ENCODE data around the gene KICS2.
"Not testable (repeated sequence)": the region's sequence is repeated elsewhere in the genome, so short reads cannot be mapped to it uniquely, and the experiment has no call there.

KICS2 gene

GRCh38 chr12:64207453-64207852 is 14.6 kb downstream of the KICS2 start:
- Histone ChIP-seq H3K36me3 (ENCODE audit: insufficient read depth, low read length) (peaks cover 7% of the 10 kb centered on the region; the same call in 1 of the 2 replicates), H3K4me3 (no peak overlapping the region), H3K27ac (no peak overlapping the region), H3K9ac (ENCODE audit: insufficient read length) (no peak overlapping the region), H3K9me3 (ENCODE audit: low read depth, low read length) (no peaks in the 10 kb centered on the region)
- DNase-seq (ENCODE audit: low read depth, low spot score) = no peak
- TF ChIP-seq EZH2 (IDR thresholded peaks at IDR 0.05) = no peak
- no peak for TF ChIP-seq POLR2AphosphoS5 (IDR thresholded peaks at IDR 0.05; ENCODE audit: borderline replicate concordance, low read depth, low read length)
- TF ChIP-seq FOXP2 (optimal IDR thresholded peaks at IDR 0.05; ENCODE audit: control extremely low read depth, extremely low read length, insufficient read depth) = no peak

- H3K9me3 ChIP-seq (ENCODE audit: low read depth, low read length) = no peaks in the 10 kb centered on the region
- no peaks in the 10 kb centered on the region for H3K36me3 ChIP-seq (ENCODE audit: insufficient read depth, low read length)
- no peak overlapping the region for H3K4me3 ChIP-seq
- no peak for DNase-seq (ENCODE audit: low read depth, low spot score)
- TF ChIP-seq FOXP2 (optimal IDR thresholded peaks at IDR 0.05; ENCODE audit: control extremely low read depth, extremely low read length, insufficient read depth) (no peak), POLR2AphosphoS5 (IDR thresholded peaks at IDR 0.05; ENCODE audit: borderline replicate concordance, low read depth, low read length) (no peak), EZH2 (IDR thresholded peaks at IDR 0.05) (no peak)
- no peak overlapping the region for H3K27ac ChIP-seq
- H3K9ac ChIP-seq (ENCODE audit: insufficient read length) = no peak overlapping the region
Measured at GRCh38 chr12:64205542-64205941, 16.6 kb downstream of the KICS2 start.

GRCh38 chr12:64203775-64204174 is 18.3 kb downstream of the KICS2 start:
- no peak for DNase-seq (ENCODE audit: low read depth, low spot score)
- no peaks in the 10 kb centered on the region for H3K36me3 ChIP-seq (ENCODE audit: insufficient read depth, low read length)
- no peak overlapping the region for H3K4me3 ChIP-seq
- no peak for TF ChIP-seq POLR2AphosphoS5 (IDR thresholded peaks at IDR 0.05; ENCODE audit: borderline replicate concordance, low read depth, low read length)
- TF ChIP-seq FOXP2 (optimal IDR thresholded peaks at IDR 0.05; ENCODE audit: control extremely low read depth, extremely low read length, insufficient read depth) = no peak
- no peak for TF ChIP-seq EZH2 (IDR thresholded peaks at IDR 0.05)
- H3K9me3 ChIP-seq (ENCODE audit: low read depth, low read length) = no peaks in the 10 kb centered on the region
- H3K9ac ChIP-seq (ENCODE audit: insufficient read length) = no peak overlapping the region
- no peak overlapping the region for H3K27ac ChIP-seq

GRCh38 chr12:64203036-64203435 is 19.1 kb downstream of the KICS2 start:
- no peak overlapping the region for H3K27ac ChIP-seq
- H3K36me3 ChIP-seq (ENCODE audit: insufficient read depth, low read length) = no peaks in the 10 kb centered on the region
- H3K4me3 ChIP-seq = no peak overlapping the region
- TF ChIP-seq POLR2AphosphoS5 (IDR thresholded peaks at IDR 0.05; ENCODE audit: borderline replicate concordance, low read depth, low read length) (no peak), FOXP2 (optimal IDR thresholded peaks at IDR 0.05; ENCODE audit: control extremely low read depth, extremely low read length, insufficient read depth) (no peak), EZH2 (IDR thresholded peaks at IDR 0.05) (no peak)
- DNase-seq (ENCODE audit: low read depth, low spot score) = no peak
- no peaks in the 10 kb centered on the region for H3K9me3 ChIP-seq (ENCODE audit: low read depth, low read length)
- no peak overlapping the region for H3K9ac ChIP-seq (ENCODE audit: insufficient read length)

- H3K4me3 ChIP-seq; DNase-seq (ENCODE audit: low read depth, low spot score); H3K36me3 ChIP-seq (ENCODE audit: insufficient read depth, low read length); H3K9ac ChIP-seq (ENCODE audit: insufficient read length); H3K27ac ChIP-seq; H3K9me3 ChIP-seq (ENCODE audit: low read depth, low read length): not testable (repeated sequence)
Measured at GRCh38 chr12:64195841-64196240, 26.3 kb downstream of the KICS2 start.

- no peak for DNase-seq (ENCODE audit: low read depth, low spot score)
- Histone ChIP-seq H3K27ac (no peak overlapping the region), H3K36me3 (ENCODE audit: insufficient read depth, low read length) (peaks cover 3% of the 10 kb centered on the region; the same call in 1 of the 2 replicates), H3K9me3 (ENCODE audit: low read depth, low read length) (no peaks in the 10 kb centered on the region), H3K4me3 (no peak overlapping the region), H3K9ac (ENCODE audit: insufficient read length) (no peak overlapping the region)
- TF ChIP-seq FOXP2 (optimal IDR thresholded peaks at IDR 0.05; ENCODE audit: control extremely low read depth, extremely low read length, insufficient read depth) (no peak), POLR2AphosphoS5 (IDR thresholded peaks at IDR 0.05; ENCODE audit: borderline replicate concordance, low read depth, low read length) (no peak), EZH2 (IDR thresholded peaks at IDR 0.05) (no peak)
Measured at GRCh38 chr12:64194333-64195149, 27.6 kb downstream of the KICS2 start.

GRCh38 chr12:64193931-64194330 is 28.2 kb downstream of the KICS2 start:
- H3K9ac ChIP-seq (ENCODE audit: insufficient read length) = no peak overlapping the region
- DNase-seq (ENCODE audit: low read depth, low spot score) = no peak
- no peak overlapping the region for H3K4me3 ChIP-seq
- H3K9me3 ChIP-seq (ENCODE audit: low read depth, low read length) = no peaks in the 10 kb centered on the region
- H3K27ac ChIP-seq = no peak overlapping the region
- peaks cover 3% of the 10 kb centered on the region; the same call in 1 of the 2 replicates for H3K36me3 ChIP-seq (ENCODE audit: insufficient read depth, low read length)
- no peak for TF ChIP-seq EZH2 (IDR thresholded peaks at IDR 0.05)
- TF ChIP-seq FOXP2 (optimal IDR thresholded peaks at IDR 0.05; ENCODE audit: control extremely low read depth, extremely low read length, insufficient read depth) = no peak
- TF ChIP-seq POLR2AphosphoS5 (IDR thresholded peaks at IDR 0.05; ENCODE audit: borderline replicate concordance, low read depth, low read length) = no peak

- Histone ChIP-seq H3K36me3 (ENCODE audit: insufficient read depth, low read length) (peaks cover 3% of the 10 kb centered on the region; the same call in 1 of the 2 replicates), H3K27ac (no peak overlapping the region), H3K4me3 (no peak overlapping the region), H3K9me3 (ENCODE audit: low read depth, low read length) (no peaks in the 10 kb centered on the region), H3K9ac (ENCODE audit: insufficient read length) (no peak overlapping the region)
- no peak for DNase-seq (ENCODE audit: low read depth, low spot score)
- TF ChIP-seq EZH2 (IDR thresholded peaks at IDR 0.05) (no peak), FOXP2 (optimal IDR thresholded peaks at IDR 0.05; ENCODE audit: control extremely low read depth, extremely low read length, insufficient read depth) (no peak), POLR2AphosphoS5 (IDR thresholded peaks at IDR 0.05; ENCODE audit: borderline replicate concordance, low read depth, low read length) (no peak)
Measured at GRCh38 chr12:64192644-64193444, 29.3 kb downstream of the KICS2 start.

All from SK-N-MC (cell line).